ENCODE data around the gene IFT52. TPM values are rescaled to one million over a fixed set of nuclear protein-coding genes. Genes with fewer than 3 reads are reported as not detected.

The IFT52 gene, protein sequence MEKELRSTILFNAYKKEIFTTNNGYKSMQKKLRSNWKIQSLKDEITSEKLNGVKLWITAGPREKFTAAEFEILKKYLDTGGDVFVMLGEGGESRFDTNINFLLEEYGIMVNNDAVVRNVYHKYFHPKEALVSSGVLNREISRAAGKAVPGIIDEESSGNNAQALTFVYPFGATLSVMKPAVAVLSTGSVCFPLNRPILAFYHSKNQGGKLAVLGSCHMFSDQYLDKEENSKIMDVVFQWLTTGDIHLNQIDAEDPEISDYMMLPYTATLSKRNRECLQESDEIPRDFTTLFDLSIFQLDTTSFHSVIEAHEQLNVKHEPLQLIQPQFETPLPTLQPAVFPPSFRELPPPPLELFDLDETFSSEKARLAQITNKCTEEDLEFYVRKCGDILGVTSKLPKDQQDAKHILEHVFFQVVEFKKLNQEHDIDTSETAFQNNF
- total RNA-seq (2014; rRNA removed; shearing (Covaris generic)) = 32.3 and 38.2 TPM in 2 replicates

DNA sequence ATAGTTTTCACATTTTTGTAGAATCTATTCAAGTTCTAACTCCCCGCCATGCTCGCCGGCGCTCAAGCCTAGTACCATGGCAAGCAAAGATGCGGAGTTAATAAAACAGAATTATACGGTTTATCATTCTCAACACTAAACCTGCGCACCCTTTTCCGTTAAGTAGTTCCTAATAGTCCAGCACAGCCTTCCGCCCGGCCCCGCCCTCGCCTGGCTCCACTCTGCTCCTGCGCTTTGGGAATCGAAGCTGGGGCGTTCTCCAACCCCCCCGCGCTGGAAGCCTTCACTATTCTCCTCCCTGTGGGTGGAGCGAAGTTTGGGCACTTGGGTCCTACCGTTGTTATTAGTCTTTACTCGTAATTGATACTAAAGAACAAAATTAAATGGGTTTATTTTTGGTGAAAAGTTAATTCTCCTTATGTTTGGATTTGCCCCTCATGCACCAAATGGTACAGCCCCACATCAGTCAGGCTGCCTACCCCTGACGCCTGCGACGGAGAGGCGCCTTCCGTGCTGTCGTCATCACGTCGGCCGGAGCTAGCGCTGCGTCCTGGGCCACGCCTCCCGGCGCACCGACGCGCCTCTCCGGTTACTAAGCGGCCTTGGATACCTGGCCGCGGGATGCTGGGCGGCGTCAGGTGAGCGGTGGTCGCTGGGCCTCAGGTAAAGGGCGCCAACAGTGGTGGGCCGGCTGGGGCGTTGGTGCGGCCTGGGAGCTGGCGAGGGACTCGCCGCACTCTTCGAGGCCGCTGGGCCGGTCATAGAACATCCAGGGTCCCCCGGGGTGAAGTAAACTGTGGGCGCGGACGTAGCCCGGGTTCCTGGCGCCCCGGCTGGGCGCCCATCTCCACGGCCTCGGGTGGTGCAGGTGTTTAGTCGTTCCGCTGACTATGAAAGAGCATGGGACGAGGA lies at the start of gene IFT52:
Gene IFT52 (plus strand): TSS at position 546 of the 912 bp plus-strand sequence. CDS start 3,762 bp downstream, outside the sequence.
- DNase-seq (ENCODE audit: low read depth) = peak; percentile 96

DNA sequence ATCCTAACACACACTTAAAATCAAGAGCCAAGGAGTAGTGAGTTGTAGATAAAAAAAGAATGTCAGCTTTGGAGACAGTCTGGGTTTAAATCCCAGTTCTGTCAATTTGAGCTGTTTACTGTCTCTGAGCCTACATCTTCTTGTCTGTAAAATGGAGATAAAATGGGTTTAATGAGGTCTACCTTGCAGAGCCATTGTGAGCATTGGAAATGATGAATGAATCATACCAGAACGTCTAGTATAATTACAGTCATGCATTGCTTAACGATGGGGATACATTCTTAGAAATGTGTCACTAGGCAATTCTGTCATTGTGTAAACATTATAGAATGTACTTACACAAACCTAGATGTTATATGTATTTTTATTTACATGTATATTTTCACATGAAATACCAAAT lies 49.5 kb upstream of the IFT52 start:
- DNase-seq (ENCODE audit: low read depth) = no peak

DNA sequence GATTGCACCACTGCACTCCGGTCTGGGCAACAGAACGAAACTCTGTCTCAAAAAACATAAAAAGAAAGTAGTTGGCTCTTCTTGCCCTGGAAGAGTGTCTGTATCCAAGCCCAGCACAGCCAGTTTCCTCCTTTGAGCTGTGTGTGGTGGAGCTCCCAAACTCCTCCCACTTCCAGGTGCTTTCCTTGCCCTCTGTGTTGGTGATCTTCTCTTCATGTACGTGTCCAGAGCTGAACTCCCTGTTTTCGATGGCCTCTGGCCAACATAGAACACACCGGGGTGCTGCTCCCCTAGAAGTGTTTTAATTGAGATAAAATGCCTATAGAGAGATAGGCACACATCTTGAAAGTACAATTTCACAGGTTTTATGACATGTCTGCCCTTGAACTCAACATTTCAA lies 48.6 kb upstream of the IFT52 start:
- DNase-seq (ENCODE audit: low read depth) = no peak

DNA sequence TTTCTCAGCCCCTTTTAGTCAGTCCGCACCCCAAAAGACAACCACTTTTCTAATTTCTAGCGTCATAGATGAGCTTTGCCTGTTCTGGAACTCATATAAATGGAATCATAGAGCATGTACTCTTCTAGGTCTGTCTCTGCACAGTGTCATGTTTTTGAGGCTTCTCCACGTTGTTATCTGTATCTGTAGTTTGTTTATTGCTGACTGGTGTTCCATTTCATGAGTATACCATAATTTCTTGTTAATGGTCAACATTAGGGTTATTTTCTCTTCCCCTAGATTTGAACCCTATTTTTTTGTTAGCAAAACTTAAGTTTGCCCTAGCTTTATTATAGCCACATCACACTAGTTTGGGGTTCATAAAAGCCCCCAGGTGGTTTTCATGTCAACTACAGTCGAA lies 48.1 kb upstream of the IFT52 start:
- no peak for DNase-seq (ENCODE audit: low read depth)

DNA sequence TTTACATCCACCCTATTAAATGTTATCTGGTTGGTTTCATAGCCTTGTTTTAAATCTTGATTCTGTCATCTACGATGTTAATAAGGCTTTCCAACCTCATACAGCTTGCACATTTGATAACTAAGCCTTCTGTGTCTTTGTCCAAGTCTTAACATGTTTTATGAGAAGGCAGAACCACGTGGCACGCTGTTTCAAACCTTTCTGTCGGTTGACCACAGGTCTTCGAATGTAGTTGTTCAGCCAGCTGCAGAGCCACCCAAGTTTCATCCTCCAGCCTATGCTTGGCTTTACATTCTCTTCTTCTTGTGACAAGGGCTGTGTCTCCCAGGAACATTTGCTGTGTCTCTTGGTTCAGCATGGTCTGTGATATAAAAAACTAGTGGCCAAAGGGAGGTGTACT lies 47.6 kb upstream of the IFT52 start:
- no peak for DNase-seq (ENCODE audit: low read depth)

DNA sequence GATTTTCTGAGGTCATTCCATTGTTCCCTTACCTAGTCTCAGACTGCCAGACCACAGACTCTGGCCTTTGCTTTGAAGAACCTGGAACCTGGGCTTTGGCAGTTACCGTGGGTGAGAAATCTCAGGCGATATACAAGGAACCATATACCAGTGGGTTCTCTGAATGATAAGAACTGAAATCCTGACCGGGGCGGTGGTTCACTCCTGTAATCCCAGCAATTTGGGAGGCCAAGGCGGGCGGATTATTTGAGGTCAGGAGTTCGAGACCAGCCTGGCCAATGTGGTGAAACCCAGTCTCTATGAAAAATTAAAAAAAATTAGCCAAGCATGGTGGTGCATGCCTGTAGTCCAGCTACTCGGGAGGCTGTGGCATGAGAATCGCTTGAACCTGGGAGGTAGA lies 46.2 kb upstream of the IFT52 start:
- no peak for DNase-seq (ENCODE audit: low read depth)

DNA sequence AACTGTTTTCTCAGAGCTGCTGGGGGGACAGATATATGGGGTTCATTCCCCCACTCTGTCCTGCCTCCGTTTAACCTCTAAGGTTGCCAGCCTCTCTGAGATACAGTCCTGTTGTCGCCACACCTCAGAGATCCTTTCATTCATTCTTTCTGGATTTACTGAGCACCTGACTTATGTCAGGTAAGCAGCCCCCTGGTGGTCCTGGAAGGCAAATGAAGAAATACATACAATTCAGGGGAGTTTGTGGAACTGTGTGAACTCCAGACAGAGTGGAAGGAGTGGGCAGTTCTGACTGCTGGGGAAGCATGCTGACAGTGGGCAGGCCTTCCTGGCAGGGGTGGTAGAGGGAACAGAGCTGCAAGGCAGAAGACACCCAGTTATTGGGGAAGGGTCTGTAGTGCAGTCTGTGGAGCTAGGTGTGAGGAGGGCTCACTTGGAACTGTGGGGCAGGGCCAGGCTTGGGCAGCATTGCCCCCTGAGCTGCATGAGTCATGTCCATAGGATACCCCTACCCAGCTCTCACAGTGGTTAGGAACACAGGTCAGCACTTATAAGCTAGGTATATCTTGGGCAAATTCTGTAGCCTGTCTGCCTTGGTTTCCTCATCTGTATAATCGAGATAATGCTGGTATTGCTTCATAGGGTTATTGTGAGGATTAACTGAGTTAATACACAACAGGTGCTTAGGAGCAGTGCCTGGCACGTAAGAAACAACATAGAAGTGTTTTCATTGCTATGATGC lies 44.7 kb upstream of the IFT52 start:
- no peak for DNase-seq (ENCODE audit: low read depth)

DNA sequence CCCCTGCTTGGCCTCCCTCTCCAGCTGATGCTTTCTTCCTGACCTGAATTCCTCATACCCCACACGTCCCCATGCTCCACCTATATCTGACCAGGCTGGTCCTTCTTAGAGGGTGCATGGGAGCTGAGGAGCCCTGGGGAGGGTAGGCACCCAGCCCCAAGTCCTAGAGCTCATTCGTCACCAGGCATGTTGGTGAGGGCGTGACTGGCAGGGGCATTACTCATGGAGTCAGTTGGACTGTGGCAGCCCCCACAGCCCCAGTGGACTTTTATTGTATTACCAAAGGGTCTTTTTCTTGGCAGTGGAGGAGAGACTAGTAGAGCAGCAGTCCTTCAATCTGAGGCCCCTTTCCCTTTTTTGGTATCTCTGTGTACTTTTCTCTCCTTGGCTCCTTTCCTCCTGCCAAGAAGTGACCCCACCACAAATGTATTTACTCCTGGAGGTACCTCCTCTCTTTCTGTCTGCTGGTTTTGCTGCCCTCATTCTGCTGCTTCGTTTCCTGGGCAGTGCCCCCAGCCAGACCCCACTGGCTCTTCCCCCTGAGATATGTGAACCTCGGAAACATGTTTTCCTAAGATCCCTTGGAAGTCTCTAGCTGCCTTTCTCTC lies 42.4 kb upstream of the IFT52 start:
- DNase-seq (ENCODE audit: low read depth) = no peak

DNA sequence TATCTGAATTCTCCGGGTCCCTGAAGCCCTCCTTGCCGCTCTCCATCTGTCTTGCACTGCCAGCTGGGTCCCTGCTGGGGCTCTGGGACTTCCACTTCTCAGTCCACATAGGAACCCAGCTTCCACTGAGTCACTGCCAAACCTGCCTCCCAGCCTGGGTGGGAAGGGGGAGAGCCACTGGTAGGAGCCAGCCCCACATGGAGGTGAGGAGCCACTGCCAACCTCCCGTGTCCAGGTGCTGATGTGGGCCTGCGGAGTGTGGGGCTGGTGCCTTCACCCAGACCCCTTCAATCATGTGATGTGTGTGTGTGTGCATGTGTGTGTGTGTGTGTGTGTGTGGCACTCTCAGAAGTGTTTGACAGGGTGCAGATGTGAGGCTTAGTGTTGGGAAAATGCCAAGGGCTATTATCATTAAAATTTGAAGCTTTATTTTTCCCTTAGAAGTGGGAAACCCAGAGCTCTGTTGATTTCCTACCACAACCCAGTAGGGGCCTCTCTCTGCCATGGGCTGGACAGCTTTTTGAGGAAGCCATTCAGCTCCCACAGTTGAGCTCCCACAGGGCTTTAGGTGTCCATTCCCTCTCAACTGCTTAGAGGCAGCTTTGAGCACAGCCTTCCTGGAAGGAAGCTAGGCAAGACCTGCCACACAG lies 41.2 kb upstream of the IFT52 start:
- no peak for DNase-seq (ENCODE audit: low read depth)

DNA sequence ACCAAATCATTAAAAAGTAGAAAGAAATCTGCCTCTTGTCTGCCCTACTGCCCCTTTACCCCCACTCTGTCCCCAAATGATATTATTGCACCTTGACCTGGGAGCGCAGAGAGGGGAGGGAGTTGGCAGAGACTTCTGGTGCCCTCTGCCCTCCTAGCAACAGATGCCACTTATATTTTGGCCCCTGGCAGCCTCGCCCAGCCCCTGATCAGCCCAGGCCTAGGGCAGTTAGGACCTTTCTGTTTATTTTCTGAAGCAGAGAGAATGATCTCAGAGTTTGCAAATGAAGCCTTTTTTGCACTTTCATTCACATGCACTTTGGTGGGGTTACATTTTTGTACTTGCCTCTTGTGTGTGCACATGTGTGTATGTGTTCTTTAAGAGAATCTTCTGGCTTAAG lies 40.3 kb upstream of the IFT52 start:
- no peak for DNase-seq (ENCODE audit: low read depth)

DNA sequence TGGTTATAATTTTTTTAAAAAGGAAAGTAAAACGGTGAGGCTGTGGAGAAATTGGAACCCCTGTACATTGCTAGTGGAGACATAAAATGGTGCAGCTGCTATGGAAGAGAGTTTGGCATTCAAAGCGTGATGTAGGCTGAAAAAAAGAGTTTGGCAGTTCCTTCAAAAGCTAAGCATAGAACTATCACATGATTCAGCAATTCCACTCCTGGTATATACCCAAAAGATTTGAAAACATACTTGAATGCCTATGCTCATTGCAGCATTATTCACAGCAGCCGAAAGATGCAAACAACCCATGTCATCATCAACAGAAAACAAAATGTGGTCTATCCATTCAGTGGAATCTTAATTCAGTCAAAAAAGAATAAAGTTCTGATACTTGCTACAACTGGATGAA lies 36.4 kb upstream of the IFT52 start:
- DNase-seq (ENCODE audit: low read depth) = no peak

DNA sequence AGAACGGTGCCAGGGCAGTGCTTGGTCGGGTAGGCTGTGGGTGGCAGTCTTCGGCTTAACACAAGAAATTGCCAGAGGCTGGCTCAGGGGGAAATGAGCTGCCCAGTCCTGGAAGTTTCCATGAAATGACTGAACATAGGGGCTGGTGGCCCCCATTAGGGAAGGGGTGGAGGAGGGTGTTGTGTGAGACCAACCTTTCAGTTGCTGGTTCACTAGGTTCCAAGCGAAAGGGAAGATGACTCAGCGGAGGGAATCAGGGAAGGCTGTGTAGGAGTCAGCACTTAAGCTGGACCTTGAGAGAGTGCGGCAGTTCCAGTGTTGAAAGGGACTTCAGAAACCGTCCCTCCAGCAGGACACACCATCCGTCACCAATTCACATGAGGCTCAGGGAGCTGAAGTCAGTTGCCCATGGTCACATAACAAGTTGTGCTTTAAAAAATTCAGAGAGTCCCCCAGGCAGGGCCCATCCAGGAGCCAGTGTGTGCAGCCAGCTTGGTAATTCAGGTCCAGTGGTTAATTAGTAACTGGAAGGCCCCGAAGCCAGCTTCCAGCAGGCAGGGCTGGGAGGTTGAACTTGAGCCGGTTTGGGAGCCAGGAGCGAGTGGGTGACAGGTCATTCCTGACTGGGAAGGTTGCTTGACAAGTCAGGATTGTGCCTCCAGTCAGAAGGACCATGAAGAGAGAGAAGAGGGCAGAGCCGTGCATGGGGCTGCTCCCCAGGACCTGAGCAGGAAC lies 32.2 kb upstream of the IFT52 start, which contains the start of gene SGK2:
Gene SGK2 (plus strand): TSS at position 616 of the 735 bp plus-strand sequence. CDS start 7,469 bp downstream, outside the sequence.
- DNase-seq (ENCODE audit: low read depth) = peak; percentile 63

DNA sequence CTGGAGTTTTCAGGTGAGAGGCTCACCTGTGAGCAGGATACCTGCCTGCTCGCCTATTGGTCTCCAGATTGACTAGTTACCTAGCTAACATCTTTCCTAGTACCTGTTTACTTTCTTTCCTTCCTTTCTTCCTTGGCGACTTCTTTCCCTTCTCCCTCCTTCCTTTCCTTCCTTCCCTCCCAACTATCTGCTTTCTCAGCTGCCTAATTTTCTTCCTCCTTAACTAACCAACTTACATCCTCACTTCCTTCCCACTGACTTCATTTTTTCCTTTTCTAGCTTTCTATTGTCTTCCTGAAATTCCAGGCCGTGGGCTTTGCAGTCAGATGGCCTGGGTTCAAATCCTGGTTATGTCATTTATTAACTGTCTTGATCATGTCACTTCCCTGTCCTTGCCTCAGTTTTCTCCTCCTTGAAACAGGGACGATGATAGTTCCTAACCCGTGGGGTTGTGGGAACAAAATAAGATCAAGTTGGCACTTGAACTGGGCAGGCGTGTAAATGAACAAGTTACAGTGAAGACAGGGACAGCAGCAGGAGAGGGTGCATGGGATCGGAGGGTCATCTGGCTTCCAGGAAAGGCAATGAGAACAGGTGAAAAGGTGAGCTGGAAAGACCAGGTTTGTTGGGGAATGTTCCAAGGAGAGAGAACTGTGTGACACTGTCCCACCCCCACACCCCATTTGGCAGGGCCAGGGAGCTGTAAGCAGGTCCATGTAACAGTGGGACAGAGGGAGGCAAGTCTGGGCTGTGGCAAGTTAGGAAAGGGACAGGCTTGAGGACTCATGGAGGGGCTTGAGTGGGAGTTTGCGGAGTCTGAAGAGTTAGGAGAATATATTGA lies 31.4 kb upstream of the IFT52 start:
- DNase-seq (ENCODE audit: low read depth) = no peak

DNA sequence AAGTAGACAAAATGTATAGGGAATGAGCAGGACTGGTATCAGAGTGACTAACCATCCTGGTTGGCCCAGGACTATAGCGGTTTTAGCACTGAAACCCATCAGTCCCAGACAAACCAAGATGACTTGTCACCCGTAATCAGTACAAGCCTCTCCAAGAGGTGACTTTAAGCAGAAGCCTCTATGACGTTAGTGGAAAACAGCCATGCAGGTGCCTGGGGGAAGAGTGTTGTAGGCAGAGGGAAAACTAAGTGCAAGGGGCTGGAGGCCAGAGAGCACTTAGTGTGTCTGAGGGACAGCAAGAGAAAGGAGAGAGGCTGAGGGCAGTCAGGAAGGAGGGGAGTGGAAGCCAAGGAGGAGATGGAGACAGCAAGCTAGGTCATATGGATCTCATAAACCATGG lies 29.8 kb upstream of the IFT52 start:
- no peak for DNase-seq (ENCODE audit: low read depth)

DNA sequence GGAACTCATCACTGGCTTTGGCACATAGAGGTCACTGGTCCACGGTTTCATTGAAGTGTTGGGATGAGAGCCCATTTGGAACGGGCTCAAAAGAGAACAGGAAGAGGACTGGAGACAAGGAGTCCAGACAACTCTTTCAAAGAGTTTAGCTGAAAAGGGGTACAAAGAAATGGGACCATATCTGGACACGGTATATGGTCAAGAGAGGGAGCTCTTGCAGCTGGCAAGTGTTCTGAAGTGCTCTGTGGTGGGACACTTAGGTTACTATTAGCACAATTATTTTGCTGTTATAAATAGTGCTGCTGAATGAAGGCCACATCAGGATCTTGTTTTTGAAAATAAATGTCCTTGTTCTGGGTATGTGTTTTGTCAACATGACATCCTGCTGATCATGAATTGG lies 27.3 kb upstream of the IFT52 start:
- DNase-seq (ENCODE audit: low read depth) = no peak

DNA sequence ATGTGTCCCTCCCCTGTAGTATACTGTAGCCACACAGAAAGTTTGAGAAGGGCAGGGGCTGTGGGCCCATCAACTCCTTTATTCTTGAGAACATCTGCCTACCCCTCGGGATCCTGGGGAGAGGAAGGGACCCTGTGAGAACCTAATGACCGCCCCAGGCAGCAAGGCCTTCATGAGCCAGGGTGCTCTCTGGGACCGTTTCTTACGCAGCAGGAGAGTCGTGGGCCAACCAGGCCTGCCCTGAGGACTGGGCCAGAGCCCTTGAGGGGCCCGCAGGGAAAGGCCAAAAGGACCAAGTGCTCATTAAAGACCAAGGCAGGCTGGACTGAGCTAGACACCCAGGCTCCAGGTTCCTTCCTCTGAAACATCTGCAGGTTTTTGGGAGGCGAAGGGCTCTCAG lies 26.7 kb upstream of the IFT52 start:
- no peak for DNase-seq (ENCODE audit: low read depth)

DNA sequence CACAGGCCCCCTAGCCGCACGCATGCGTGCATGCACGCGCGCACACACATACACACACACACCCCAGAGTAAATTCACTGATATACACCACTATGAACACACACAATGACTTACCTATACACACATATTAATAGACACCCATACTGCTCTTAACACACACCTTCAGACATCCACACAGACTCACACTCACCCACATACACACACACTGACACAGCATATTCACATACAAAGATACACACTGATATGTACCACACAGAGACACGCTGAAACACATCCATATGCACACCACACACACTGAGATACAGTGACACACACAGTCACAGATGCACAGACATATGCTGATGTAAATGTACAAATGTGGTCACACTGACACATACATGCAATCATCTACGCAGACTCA lies 26.3 kb upstream of the IFT52 start:
- DNase-seq (ENCODE audit: low read depth) = no peak

DNA sequence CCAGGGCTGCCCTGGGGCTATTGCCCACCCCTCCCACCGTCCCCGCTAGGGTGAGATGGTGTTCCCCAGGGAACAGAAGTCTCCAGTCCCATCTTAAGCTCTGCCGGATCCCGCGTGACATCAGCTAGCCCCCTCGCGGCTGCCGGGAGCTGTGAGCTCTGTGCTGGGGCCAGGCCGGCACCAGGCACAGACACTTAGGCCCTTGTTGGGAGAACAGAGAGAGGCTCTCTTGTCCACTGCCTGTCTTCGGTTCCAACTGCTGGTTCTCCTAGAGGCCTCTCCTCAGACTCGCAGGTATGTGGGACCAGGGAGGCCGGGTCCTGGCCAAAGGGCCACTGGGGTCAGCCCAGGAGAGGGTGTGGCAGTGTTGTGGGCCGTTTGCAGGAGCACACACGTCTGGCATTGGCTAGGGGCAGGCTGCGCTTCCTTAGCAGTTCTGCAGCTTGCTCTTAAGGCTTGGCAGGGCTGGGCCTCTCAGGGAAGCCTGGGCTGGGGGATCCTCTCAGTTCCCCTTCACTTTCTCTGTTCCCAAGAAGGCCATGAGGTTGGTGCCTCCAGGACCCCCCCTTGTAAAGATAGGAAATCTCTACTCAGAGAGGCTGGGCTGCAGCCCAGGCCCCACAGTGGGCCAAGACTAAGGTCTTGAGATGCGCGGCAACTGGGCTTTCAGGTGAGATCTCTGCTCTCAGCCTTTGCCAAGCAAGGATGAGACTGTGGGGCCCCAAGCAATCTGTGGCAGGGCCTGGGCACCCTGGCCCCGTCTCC lies 25.6 kb upstream of the IFT52 start:
- DNase-seq (ENCODE audit: low read depth) = no peak

DNA sequence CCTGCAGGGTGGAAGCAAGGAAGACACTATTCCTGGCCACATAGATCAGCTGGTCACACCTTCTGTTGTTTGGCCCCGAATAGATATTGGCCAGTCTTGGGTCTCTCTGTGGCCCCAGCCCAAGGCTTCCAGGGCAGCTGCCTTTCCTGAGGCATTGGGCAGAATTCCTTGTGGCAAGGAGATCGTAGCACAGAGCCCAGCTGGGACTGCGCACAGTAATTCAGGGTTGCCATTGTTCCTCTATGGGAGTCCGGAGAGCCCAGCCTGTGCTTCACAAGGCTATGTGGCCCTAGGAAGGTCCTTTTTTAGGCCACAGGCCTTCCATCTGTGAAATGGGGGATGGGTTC lies 25.0 kb upstream of the IFT52 start:
- no peak for DNase-seq (ENCODE audit: low read depth)
